K562 (cell line): ENCODE data around the gene C1RL. TPM values are rescaled to one million over a fixed set of nuclear protein-coding genes. Genes with fewer than 3 reads are reported as not detected.

ENCODE experiments used
- ATAC-seq: fragments of 200-7000 bp; cut with Tn5 transposase; 3 replicates; pipeline ENCODE4 v1.9.1; 2020; ENCODE audit warnings: moderate library complexity
- BruUV-seq: library from RNA; stranded (reverse); fragments of 400-500 nt; replicated peaks from 2 replicates; lab custom pipeline; 2021; lab: Mats Ljungman, UMichigan
- CTCF ChIA-PET: fragments of 300-600 bp; formaldehyde crosslinking; extraction: SDS; loops from one replicate; lab custom pipeline; 2021; ENCODE audit warnings: low intra/inter-chr PET ratio; lab: Yijun Ruan, JAX
- POLR2A ChIA-PET: fragments of 300-600, 350-650 bp; sonication (Branson Sonifier 250); formaldehyde crosslinking; extraction: SDS; loops from one replicate; lab custom pipeline; 2021; ENCODE audit warnings: antibody characterized with exemption, inconsistent platforms; lab: Yijun Ruan, JAX
- DNase-seq, 4 experiments: peaks; one replicate each; pipeline versions ENCODE4 v3.0.0 to v3.0.0-alpha.2; 2011 to 2018; ENCODE audit warnings: low spot score in 3 of 4, mixed read lengths in 3 of 4; ENCODE audit errors: extremely low read depth in 1 of 4
- FAIRE-seq: peaks from 2 replicates; lab custom pipeline; 2011; peaks lifted over from hg19 to GRCh38; lab: Jason Lieb, UNC
- H2AFZ ChIP-seq: 2 replicates; pipeline ENCODE4 v1.6.0; 2011; ENCODE audit warnings: low read depth, low read length, control low read depth, inconsistent platforms
- H3K27ac ChIP-seq: fragments of 200-600 bp; 3 replicates; pipeline ENCODE4 v1.8.0; 2011; ENCODE audit warnings: low read depth, mild to moderate bottlenecking, control low read depth, inconsistent platforms, low read length, moderate library complexity, mixed read lengths; ENCODE audit errors: extremely low read depth
- H3K27me3 ChIP-seq, 2 experiments: fragments of 300-600 bp in 1 of 2; 2 replicates in 1 of 2; 3 replicates in 1 of 2; pipeline versions ENCODE4 v1.6.0 to v1.8.0; 2011; ENCODE audit warnings: inconsistent platforms in 2 of 2, low read length in 2 of 2, mild to moderate bottlenecking in 1 of 2, mixed read lengths in 1 of 2, moderate library complexity in 1 of 2; ENCODE audit not compliant: control insufficient read depth in 2 of 2, insufficient read depth in 2 of 2
- H3K36me3 ChIP-seq: fragments of 300-600 bp; 3 replicates; pipeline ENCODE4 v1.8.0; 2011; ENCODE audit warnings: mild to moderate bottlenecking, low read length, inconsistent platforms; ENCODE audit not compliant: control insufficient read depth, insufficient read depth
- H3K4me1 ChIP-seq, 2 experiments: fragments of 200-600 bp in 1 of 2; replicated peaks in 1 of 2; 2 replicates in 1 of 2; 3 replicates in 1 of 2; pipeline versions ENCODE4 v1.5.1 to v1.8.0; 2011; ENCODE audit warnings: inconsistent platforms in 2 of 2, low read length in 2 of 2, mild to moderate bottlenecking in 1 of 2, mixed read lengths in 1 of 2, moderate library complexity in 1 of 2; ENCODE audit not compliant: control insufficient read depth in 2 of 2, insufficient read depth in 2 of 2
- H3K4me2 ChIP-seq: 2 replicates; pipeline ENCODE4 v1.6.1; 2011; ENCODE audit warnings: low read length, control low read depth, inconsistent platforms, mixed read lengths; ENCODE audit not compliant: insufficient read depth
- H3K4me3 ChIP-seq: fragments of 200-600 bp; sonication (generic), shearing (Covaris generic); 2 replicates; pipeline ENCODE4 v1.5.1; 2016; ENCODE audit warnings: control low read depth, inconsistent platforms
- H3K79me2 ChIP-seq: fragments of 200-600 bp; 3 replicates; pipeline ENCODE4 v1.8.0; 2011; ENCODE audit warnings: low read length, inconsistent platforms; ENCODE audit not compliant: control insufficient read depth, insufficient read depth
- H3K9ac ChIP-seq, 2 experiments: 2 replicates each; pipeline versions ENCODE4 v1.6.0 to v1.6.1; 2011; ENCODE audit warnings: low read depth in 2 of 2, low read length in 2 of 2, control low read depth in 1 of 2, inconsistent platforms in 1 of 2, mild to moderate bottlenecking in 1 of 2, mixed read lengths in 1 of 2; ENCODE audit not compliant: insufficient read depth in 1 of 2
- H3K9me1 ChIP-seq: one replicate; pipeline ENCODE4 v1.6.0; 2011; ENCODE audit warnings: inconsistent platforms, mild to moderate bottlenecking, low read length, moderate library complexity; ENCODE audit not compliant: control insufficient read depth, insufficient read depth
- H3K9me3 ChIP-seq: replicated peaks from 2 replicates; pipeline ENCODE4 v1.5.1; 2011; ENCODE audit warnings: low read depth, low read length, inconsistent platforms; ENCODE audit not compliant: control insufficient read depth, insufficient read depth
- H4K20me1 ChIP-seq: replicated peaks from 2 replicates; pipeline ENCODE4 v1.6.1; 2011; ENCODE audit warnings: low read length, inconsistent platforms, mixed read lengths; ENCODE audit not compliant: control insufficient read depth, insufficient read depth
- COPS2 ChIP-seq: fragments of 450-650 bp; conservative IDR thresholded peaks from 2 replicates; pipeline ENCODE4 v1.6.1; 2016; ENCODE audit warnings: mild to moderate bottlenecking, moderate library complexity
- ELF1 ChIP-seq: fragments of 200-800 bp; sonication (Bioruptor generic); IDR thresholded peaks from 2 replicates; pipeline ENCODE4 v1.6.1; 2016; ENCODE audit warnings: missing genetic modification characterization, missing compliant biosample characterization
- RBM25 ChIP-seq: fragments of 200-400 bp; formaldehyde crosslinking; IDR thresholded peaks from 2 replicates; pipeline ENCODE4 v1.6.1; 2018; ENCODE audit warnings: low read length, low read depth, moderate library complexity; ENCODE audit not compliant: severe bottlenecking
- RBM34 ChIP-seq: fragments of 200-400 bp; formaldehyde crosslinking; IDR thresholded peaks from 2 replicates; pipeline ENCODE4 v1.6.1; 2018; ENCODE audit warnings: low read length, borderline replicate concordance; ENCODE audit not compliant: insufficient read depth
- SMAD2 ChIP-seq: fragments of 150-350 bp; IDR thresholded peaks from 2 replicates; pipeline ENCODE4 v1.6.1; 2014; ENCODE audit warnings: low read depth, mild to moderate bottlenecking, low read length
- WGBS: fragments of 100-300 bp; shearing (Covaris generic); methylation state at CpG from one replicate; pipeline ENCODE4 v1.1.6; 2016; ENCODE audit warnings: low coverage, mixed read lengths; ENCODE audit not compliant: insufficient coverage; ENCODE audit errors: missing lambda C conversion rate; 5-methylcytosine and 5-hydroxymethylcytosine counted together
- in situ Hi-C: fragments of 300-500 bp; cut with MboI; formaldehyde crosslinking; loops from 4 replicates; pipeline ENCODE4 v1.15.0; 2018; ENCODE audit warnings: inconsistent platforms, mixed read lengths
- intact Hi-C: fragments of 100-400 bp; cut with micrococcal nuclease; formaldehyde crosslinking; loops from 2 replicates; pipeline ENCODE4 v1.14.2; 2022
- polyA plus RNA-seq, 8 experiments: library from polyadenylated mRNA; depleted of rRNA in 4 of 8; stranded (reverse) in 5 of 8; unstranded in 3 of 8; fragments of >200 nt; fragmentation: Nextera tagmentation in 2 of 8; fragmentation: Illumina TruSeq in 1 of 8; extraction: Ambion mirVana in 2 of 8; extraction: Trizol in 1 of 8; gene quantifications; 2 replicates each; pipeline versions ENCODE4 v1.2.1 to v1.2.3, GENCODE V29; 2011 to 2014; ENCODE audit warnings: inconsistent platforms in 1 of 8, missing spikeins in 1 of 8
- total RNA-seq, 7 experiments: library from RNA; depleted of rRNA in 6 of 7; stranded (reverse); fragments of >200 nt in 6 of 7; fragmentation: Illumina TruSeq in 2 of 7; extraction: Trizol in 2 of 7; gene quantifications; 2 replicates each; pipeline versions ENCODE4 v1.2.1 to v1.2.3, GENCODE V29; 2011 to 2021; ENCODE audit warnings: low replicate concordance in 1 of 7
- TF ChIP-seq, protein P1 (sequence below): fragments of 450-650 bp; formaldehyde crosslinking; IDR thresholded peaks from 2 replicates; pipeline ENCODE4 v1.4.0; 2020; ENCODE audit warnings: mild to moderate bottlenecking, moderate library complexity

C1RL gene
- total and polyA plus RNA-seq, 9 of the 15 experiments (the other 6 are each of a cell fraction or from before 2014, with no cell fraction given) = 1.4 to 10.7 (median 8.0) TPM

DNA sequence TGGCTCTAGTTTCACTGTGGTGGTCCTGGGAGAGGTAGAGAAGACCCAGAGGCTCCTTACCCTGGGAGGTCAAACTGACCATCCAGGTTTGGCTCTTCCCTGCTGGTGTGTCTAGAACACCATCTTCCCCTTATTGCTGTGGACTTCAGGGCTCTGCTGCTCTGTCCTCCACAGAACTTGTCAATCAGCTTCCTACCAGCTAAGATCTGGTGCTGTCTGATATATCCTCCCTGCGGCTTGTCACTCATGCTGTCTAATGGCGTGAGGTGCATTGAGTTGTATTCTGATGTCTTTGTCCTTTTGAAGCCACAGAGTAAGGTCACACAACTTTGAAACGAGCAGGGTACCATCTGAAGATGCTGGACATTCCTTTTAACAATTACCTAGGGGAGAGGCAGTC lies 7.2 kb upstream of the C1RL start (continued):
- TF ChIP-seq, protein P1, sequence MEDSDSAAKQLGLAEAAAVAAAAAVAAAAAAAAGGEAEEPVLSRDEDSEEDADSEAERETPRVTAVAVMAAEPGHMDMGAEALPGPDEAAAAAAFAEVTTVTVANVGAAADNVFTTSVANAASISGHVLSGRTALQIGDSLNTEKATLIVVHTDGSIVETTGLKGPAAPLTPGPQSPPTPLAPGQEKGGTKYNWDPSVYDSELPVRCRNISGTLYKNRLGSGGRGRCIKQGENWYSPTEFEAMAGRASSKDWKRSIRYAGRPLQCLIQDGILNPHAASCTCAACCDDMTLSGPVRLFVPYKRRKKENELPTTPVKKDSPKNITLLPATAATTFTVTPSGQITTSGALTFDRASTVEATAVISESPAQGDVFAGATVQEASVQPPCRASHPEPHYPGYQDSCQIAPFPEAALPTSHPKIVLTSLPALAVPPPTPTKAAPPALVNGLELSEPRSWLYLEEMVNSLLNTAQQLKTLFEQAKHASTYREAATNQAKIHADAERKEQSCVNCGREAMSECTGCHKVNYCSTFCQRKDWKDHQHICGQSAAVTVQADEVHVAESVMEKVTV = no peak
- TF ChIP-seq COPS2 (no peak), SMAD2 (no peak), ELF1 (tag) (no peak)

- CTCF ChIA-PET = no interaction called here
- intact Hi-C loops (no loop called here), in situ Hi-C loops (no loop called here)
- Histone ChIP-seq H3K9ac (no peak overlapping the region), H3K27me3 (no peaks in the 10 kb centered on the region), H3K79me2 (peaks cover under 1% of the 10 kb centered on the region; the same call in 1 of the 3 replicates), H3K36me3 (peaks cover 2% of the 10 kb centered on the region; the same call in 2 of the 3 replicates), H4K20me1 (no peaks in the 10 kb centered on the region), H2AFZ (no peak overlapping the region), H3K9me1 (no peaks in the 10 kb centered on the region), H3K9me3 (no peaks in the 10 kb centered on the region), H3K4me2 (no peak overlapping the region), H3K27ac (no peak overlapping the region), H3K4me1 (peaks cover 7 to 20% of the 10 kb centered on the region in 2 experiments; a peak in 3 of 5 replicates), H3K4me3 (no peak overlapping the region)
- no peak for ATAC-seq
- peak; percentile 45 for TF ChIP-seq RBM25
- no peak for TF ChIP-seq RBM34
- DNase-seq = no peak
- BruUV-seq = no TSS peak
- no peak for FAIRE-seq
- WGBS = 76% methylated on average over 6 of the region's 6 CpGs
- POLR2A ChIA-PET = no interaction called here
Observed at GRCh38 chr12:7114851-7115250, 5.8 kb upstream of the C1RL start.
